NCI-H774 (cell line): ENCODE measurements around the gene PPP1R7.
A peak's percentile ranks its signal among the peaks of the same experiment; 100 is the strongest.
"Not testable (repeated sequence)": the region's sequence is repeated elsewhere in the genome, so short reads cannot be mapped to it uniquely, and the experiment has no call there.

Experiments used
- DNase-seq: peaks from one replicate; lab custom pipeline; 2025; lab: John Stamatoyannopoulos, UW

Gene PPP1R7, protein sequence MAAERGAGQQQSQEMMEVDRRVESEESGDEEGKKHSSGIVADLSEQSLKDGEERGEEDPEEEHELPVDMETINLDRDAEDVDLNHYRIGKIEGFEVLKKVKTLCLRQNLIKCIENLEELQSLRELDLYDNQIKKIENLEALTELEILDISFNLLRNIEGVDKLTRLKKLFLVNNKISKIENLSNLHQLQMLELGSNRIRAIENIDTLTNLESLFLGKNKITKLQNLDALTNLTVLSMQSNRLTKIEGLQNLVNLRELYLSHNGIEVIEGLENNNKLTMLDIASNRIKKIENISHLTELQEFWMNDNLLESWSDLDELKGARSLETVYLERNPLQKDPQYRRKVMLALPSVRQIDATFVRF

DNA sequence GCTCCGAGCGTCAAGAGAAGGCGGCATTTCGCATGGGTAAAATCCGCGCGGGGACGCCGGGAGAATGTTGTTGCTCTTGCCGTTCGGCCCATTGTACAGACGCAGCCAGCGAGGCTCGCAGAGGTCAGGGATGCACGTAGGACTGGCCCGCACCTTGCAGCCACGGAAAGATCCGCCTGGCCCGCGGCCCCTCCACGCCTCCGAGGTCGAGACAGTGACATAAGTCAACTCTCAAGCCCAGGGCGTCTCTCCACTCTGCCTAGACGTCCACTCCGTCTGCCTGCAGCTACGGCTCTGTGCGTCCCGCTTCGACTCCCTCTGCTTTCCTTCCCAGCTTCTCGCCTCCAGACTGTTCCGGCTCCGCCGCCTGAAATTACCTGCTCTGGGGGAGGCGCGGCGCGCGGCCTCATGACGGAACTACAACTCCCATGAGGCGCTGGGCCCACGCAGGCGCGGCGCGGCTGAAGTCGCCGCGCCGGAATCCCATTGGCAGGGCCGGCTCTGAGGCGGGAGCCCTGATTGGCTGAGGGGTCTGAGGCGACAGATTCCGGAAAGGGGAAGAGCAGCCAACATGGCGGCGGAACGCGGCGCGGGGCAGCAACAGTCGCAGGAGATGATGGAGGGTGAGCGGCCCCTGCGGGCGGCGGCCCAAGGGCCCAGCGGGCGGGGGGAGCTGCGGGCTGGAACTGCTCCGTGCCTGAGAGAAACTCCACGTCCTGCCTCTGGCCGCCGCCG, at the start of gene PPP1R7:
Gene PPP1R7, plus strand, starts transcription at position 543 of the 735 bp plus-strand sequence. Its CDS starts 29 bp downstream, at position 572.
- peak; percentile 95 for DNase-seq

DNA sequence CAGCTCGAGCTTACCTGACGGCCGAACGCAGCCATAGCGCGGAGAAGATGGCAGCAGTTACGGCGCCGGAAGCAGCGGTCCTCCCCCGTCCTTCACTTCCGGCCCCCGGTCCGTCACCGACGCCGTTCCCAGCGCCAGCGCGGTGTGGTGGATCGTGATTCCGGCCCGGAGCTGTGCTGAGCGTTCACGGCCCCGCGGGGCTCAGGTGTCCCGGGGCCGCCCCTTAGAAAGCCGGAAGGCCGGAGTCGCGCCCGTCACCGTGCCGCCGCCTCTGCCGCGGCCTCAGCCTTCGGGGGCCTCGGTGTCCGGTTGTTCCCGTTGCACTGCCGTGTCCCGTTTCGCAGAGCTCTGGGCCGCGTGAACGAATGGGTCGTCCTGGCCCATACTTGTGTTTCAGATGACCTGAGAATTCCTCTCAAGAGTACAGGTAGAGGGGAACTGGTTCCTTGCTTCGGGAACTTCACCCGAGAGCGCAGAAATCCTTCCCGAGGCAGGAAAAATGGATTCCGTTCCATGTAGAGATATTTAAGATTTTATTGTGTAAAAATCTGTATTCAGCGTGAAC, 47.9 kb upstream of the PPP1R7 start, which contains the start of gene MTERF4:
Gene MTERF4, minus strand, starts transcription at position 49 of the 565 bp plus-strand sequence. Its CDS starts 14 bp downstream, at position 35.
- DNase-seq: peak; percentile 90

DNA sequence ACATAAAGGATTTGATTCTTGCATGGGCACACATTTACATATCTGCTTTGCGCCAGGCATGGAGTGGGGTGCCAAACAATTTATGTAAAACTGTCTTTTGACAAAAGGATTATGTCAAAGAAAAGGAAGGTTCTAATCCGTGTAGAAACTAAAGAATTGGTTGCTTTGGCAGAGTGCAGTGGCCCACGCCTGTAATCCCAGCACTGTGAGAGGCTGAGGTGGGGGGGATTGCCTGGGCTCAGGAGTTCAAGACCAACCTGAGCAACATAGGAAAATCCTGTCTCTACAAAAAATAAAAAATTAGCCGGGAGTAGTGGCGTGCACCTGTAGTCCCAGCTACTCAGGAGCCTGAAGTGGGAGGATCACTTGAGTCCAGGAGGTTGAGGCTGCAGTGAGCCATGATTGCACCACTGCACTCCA, 47.1 kb upstream of the PPP1R7 start:
- no peak for DNase-seq

DNA sequence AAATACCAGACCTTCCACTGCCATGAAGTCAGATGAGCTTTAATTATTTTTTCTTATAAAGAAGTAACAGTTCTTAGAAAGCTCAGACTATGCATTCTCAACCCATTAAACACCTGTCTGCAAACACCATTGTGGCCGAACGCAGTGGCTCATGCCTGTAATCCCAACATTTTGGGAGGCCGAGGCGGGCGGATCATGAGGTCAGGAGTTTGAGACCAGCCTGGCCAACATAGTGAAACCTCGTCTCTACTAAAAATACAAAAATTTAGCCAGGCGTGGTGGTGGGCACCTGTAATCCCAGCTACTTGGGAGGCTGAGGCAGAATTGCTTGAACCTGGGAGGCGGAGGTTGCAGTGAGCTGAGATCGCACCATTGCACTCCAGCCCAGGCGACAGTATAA, 45.7 kb upstream of the PPP1R7 start:
- not testable (repeated sequence) for DNase-seq

DNA sequence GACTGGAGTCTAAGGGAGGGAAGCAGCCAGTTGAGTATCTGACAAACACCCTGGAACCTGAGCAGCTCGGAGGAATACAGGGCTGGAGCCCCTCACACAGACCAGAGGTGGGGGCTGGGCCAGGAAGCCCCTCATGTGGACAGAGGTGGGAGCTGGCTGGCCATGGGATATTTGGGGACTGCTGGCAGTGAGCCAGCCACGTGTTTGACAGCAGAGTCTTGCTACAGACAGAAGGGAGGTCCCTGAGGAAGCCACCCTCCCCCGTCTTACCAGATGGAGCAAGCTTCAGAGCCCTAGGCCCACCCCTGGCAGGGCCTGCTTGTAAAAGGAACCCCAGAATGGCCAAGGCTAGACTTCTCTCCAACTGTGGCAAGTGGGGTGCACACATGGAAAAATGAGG, 44.6 kb upstream of the PPP1R7 start:
- DNase-seq: no peak

DNA sequence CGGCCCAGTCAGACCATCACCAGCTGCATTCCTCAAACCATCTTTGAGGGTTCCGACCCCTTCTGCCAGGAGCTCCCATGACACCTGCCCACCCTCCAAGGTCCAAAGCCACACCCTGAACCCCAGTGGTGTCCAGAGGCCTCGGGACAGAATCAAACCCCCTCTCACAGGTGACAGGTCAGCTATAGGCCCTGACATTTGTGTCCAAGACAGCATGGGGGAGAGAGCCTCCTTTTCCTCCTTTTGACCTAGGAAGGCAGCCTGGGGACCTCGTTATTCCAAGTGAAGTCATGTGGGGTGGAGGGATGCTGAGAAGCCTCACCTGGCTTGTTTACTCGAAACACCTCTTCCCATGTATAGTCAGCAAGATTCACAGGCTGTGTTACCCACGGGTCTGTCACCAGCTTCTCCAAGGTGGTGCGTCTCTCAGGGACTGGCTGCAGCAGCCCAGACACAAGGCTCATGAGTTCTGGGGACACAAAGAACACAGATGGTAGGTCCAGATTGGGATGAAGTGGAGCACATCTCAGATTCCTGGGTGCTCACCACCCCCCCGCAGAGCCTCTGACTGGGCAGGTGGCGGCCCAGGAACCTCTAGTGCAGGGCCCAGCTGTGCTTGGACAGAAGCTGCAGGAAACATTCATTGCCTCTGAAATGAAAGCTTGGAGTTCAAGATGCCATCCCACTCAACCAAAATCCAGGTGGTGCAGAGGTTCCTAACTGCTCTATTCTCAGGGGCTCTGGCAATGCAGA, 43.1 kb upstream of the PPP1R7 start:
- DNase-seq: no peak

DNA sequence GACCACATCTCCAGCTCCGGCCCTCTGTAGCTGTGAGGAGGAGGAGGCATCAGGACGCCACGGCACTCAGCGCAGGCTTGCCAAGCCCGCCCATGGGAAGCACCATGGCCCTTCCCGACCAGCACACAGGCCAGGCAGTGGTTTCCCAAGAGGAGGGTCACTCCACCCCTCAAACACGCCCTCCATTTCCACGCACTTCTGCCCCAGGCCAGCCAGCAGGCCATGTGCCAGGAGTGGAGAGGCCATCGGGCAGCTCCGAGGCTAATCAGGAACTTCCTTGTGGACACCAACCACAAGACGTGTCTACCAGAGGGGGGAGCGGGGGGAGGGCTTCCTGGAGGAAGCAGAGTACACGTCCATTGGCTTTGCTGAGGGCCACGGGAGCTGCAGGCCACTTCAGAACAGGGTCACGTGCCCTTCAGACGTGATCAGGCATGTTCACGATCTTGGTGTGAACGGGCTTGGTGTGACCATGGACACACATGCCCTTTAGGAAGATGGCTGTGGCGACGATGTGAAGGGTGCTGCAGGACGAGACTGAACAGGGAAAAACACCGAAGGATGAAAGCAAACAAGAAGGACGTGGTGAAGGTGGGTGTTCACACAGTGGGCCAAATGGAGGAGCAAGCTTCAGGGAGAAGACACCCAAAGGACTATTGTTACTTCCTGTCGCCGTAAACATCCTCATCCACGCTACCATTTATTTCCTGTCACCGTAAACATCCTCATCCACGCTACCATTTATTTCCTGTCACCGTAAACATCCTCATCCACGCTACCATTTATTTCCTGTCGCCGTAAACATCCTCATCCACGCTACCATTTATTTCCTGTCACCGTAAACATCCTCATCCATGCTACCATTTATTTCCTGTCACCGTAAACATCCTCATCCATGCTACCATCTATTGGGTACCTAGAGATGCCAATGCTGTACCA, 41.7 kb upstream of the PPP1R7 start:
- DNase-seq: no peak

DNA sequence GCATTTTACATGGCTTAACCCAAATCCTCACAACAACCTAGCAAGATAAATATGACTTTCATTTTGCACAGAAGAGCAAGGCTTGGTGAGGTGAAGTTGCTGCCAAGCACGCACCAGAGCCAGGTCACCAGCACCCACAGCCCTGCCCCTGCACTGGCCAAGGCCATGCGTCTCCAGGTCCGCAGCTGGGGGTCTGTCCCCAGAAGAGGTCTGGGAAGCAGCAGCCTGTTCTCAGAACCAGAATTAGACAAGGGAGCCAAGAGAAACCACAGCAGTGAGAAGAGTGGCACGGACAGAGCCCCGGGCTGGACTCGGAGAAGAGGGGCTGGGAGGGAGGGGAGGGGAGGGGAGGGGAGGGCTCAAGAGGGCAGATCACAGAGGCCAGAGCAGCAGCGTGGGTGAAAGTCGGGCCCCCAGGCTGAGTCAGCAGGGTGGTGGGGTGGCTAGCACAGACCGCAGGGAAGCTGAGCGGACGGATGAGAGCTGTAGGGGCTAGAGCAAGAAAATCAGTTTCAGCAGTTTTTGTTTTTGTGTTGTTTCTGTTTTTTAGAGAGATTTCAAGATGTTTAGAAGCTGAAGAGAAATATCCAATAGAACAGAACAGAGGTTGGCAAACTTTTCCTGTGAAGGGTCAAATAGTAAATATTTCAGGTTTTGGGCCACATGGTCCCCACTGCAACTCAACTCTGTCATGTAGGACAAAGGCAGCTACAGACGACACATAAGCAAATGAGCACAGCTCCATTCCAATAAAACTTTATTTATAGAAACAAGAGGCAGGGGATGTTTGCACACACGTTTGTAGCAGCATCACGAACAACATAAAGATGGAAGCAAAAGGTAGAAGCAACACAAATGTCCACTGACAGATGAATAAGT, 40.8 kb upstream of the PPP1R7 start:
- no peak for DNase-seq

DNA sequence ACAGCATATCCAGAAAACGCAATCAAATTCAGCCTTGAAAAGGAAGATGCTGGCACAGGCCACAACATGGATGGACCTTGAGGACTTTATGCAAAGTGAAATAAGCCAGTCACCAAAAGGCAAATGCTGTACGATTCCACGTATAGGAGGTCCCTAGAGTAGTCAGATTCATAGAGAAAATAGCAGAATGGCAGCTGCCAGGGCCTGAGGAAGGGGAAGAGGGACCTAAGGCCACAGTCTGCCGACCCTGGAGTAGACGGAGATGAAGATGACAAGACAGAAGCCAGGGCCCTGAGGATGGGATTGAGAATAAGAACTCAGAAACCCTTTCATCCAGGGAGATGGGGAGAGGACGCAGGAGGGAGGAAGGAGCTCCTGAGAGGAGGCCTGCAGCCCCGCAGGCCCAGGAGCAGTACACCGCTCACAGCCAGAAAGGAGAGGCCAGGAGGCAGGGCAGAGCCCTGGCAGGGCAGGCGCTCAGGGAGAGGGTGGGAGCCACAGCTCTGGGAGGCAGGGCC, 40.1 kb upstream of the PPP1R7 start:
- DNase-seq: no peak

DNA sequence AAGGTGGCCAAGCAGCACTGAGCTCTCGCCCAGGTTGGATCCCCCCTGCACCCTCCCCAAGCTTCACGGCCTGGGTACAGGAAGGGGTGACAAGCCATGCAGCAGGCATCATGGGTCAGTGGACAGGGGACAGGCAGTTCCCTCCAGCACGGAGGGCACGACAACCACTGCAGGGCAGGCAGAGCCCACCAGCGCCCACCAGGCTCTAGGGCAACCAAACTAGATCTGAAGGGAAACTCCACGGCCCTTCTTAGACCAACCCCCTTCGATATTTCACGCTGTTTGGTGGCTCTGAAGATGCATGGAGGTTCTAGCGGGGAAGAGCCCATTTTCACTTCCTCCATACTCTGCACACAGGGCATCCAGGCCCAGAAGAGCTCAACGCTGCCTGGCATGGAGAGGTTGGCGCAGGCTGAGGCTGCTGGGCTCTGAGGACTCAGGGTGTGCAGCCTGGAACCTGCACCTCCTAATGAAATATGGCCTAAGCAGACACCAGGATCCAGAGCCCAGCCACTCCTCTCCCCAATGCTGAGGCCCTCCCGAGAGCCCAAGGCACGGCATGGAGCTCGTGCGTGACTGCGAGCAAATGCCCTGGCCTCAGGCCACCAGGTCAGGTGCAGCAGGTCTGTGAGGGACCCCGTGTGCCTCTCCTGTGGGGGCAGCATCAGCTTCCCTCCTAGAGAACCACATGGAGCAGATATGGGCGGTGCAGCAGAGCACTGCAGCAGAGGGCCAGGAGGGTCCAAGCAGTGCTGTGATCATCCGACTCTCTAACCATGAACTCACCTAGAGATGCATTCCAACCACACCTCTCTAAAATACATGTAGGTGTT, 39.4 kb upstream of the PPP1R7 start:
- no peak for DNase-seq

DNA sequence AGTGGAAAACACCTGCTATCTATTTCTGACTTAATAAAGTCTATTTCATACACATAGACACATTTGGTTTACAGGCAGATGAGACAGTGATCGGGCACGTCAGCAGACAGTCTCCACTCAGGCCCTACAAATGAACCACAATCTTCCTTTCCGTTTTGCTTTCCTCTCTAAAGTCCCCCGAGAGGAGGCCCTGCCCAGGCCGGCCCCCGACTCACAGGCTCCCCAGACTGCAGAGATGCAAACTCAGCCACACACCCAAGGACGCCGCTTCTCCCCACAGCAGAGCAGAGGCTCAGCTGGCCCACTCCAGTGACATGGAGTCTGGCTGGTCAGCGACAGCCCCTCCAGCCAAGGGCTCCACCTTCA, 38.8 kb upstream of the PPP1R7 start:
- DNase-seq: no peak

DNA sequence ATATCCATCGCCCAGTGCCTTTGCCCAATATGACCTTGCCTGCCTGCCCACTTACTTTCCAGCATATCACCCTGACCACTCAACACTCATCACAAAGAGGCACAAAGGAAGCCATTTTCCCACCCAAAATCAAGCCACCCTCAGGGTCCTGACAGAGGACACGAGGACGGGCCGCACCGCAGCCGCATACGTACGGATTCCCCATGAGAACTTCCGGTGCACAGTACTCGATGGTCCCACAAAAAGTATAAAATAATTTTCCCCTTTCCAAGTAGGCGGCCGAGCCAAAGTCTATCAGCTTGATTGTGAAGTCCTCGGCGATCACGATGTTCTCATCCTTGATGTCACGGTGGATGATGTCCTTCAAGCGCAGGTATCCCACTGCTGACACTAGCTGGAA, 38.2 kb upstream of the PPP1R7 start:
- no peak for DNase-seq

DNA sequence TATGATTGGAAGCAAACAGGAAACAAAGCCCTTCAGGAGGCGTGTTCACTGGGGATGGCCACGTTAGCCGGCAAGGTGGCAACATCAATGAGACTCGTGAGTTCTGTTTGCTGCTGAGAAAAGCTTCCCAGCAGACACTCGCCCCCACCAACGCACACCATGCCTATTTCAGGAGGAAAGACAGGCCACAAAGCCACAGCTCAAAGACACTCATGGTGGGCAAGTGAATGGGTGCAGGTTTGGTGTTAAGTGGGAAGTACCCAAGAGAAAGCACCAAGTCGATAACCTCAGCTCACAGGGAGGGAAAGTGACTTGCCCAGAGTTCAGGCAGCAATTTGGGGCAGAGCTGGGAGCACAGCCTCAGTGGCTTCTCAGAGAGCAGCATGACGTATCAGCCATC, 37.7 kb upstream of the PPP1R7 start:
- DNase-seq: no peak

DNA sequence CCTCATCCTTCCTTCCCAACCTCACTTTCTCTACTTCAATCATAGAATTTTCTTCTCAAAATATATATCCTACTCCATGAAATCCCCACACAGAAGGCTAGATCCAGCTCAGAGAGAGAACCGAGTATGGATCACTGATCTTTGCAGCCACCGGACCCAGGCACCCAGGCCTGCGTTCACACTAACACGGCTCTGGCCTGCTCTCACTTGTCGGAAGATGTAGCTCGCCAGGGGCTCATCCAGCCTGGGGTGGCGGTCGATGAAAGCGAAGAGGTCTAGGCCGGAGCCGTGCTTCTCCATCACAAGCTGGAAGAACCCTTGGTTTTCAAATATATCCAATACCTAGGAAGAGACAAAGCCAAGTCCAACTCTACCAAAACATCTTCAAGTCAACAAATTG, 35.4 kb upstream of the PPP1R7 start:
- no peak for DNase-seq

DNA sequence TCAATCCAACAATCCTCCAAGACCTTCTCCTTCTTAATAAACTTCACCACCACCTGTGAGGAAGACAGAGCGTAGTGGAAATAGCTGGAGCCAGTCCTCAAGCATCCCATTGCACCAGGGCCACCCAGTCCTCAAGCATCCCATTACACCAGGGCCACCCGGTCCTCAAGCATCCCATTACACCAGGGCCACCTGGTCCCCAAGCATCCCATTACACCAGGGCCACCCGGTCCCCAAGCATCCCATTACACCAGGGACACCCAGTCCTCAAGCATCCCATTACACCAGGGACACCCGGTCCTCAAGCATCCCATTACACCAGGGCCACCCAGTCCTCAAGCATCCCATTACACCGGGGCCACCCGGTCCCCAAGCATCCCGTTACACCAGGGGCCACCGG, 34.9 kb upstream of the PPP1R7 start:
- DNase-seq: no peak

DNA sequence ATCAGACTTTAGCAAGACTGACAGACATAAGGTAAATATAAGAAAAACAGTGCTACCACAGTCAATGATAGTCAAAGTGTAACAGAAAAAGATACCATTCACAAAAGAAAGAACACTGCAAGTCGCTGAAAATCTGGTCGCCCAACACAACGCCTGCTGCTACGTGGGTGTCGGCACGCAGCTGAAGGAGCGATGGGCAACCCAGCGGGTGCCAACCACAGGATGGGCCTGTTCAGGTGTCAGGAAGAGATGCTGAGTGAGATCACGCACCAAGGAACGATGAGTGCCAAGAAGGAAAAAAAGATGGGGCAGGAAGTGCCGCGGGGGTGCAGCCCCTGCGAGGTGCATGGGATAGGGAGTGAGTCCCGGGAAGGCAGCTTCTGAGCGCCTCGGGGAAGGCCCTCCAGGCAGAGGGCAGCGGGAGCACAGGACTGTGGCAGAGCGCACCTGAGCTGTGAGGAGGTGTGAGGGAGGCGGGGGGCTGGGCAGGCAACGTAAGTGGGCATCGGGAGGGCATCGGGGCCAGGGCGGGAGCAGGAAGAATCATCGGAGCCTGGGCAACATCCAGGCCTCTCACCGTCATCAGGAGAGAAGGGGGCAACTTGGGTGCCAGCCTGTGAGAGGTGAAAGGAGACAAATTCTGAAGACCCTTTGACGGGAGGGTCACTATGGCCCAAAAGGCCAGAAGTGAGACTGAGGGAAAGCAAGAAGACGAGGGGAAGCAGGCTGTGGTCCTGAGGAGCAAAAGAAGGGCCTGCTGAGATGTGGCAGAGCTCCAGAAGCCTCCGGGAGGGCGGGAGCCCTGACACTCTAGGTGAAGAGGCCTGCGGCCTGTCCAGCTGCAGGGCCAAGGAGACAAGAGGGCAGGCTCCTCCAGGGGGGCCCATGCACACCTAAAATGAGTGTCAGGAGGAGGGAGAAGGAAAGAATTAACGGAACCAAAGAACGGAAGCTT, 33.4 kb upstream of the PPP1R7 start:
- no peak for DNase-seq

DNA sequence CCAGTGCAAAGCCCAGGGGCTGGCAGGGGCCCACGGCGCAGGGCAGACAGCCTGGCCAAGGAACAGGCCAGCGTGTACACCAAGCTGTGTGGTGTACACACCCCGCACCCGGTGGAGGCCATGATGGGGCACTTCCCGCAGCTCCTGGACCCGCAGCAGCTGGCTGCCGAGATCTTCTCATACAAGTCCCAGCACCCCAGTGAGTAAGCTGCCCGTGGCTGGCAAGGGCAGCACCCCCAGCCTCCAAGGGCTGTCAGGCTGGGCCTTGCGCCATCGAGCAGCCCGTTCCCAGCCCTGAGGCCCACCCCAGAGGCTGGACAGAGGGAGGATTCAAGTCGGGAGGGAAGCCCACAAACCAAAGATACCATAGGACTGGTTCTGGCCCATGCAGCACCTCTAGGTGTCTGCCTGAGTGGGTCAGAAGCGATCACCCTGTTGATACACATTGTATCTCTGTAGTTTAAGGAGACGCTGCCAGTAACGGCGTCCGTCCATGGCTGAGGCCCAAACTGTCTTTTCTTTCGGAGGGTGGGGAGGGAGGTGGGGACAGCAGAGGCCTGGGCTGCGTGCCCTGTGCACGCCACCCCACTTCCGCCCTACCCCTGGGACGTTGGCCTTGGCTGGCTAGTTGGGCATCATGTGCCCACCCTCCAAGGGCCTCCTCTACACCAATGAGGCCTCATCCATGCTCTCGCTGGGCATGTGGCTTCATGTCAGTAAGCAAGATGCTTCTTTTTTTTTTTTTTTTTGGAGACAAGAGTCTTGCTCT, 31.3 kb upstream of the PPP1R7 start:
- DNase-seq: no peak
